ENCODE measurements around the gene MRPL43. TPM values are rescaled to one million over a fixed set of nuclear protein-coding genes. Genes with fewer than 3 reads are reported as not detected.

Gene MRPL43
- total and polyA plus RNA-seq, 4 donors = 30.5 to 76.0 (median 57.8) TPM

- TF ChIP-seq, protein P1, sequence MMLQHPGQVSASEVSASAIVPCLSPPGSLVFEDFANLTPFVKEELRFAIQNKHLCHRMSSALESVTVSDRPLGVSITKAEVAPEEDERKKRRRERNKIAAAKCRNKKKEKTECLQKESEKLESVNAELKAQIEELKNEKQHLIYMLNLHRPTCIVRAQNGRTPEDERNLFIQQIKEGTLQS (IDR thresholded peaks at IDR 0.05) = no peak
- TF ChIP-seq RXRA (IDR thresholded peaks at IDR 0.05) (no peak), FOXA2 (IDR thresholded peaks at IDR 0.05) (no peak), ZBTB33 (IDR thresholded peaks at IDR 0.05) (no peak), TAF1 (conservative IDR thresholded peaks at IDR 0.05) (no peak)
- TF ChIP-seq, protein P2, sequence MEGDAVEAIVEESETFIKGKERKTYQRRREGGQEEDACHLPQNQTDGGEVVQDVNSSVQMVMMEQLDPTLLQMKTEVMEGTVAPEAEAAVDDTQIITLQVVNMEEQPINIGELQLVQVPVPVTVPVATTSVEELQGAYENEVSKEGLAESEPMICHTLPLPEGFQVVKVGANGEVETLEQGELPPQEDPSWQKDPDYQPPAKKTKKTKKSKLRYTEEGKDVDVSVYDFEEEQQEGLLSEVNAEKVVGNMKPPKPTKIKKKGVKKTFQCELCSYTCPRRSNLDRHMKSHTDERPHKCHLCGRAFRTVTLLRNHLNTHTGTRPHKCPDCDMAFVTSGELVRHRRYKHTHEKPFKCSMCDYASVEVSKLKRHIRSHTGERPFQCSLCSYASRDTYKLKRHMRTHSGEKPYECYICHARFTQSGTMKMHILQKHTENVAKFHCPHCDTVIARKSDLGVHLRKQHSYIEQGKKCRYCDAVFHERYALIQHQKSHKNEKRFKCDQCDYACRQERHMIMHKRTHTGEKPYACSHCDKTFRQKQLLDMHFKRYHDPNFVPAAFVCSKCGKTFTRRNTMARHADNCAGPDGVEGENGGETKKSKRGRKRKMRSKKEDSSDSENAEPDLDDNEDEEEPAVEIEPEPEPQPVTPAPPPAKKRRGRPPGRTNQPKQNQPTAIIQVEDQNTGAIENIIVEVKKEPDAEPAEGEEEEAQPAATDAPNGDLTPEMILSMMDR (IDR thresholded peaks at IDR 0.05; ENCODE audit: low read depth, low read length, missing input control) = no peak
- TF ChIP-seq, protein P3, sequence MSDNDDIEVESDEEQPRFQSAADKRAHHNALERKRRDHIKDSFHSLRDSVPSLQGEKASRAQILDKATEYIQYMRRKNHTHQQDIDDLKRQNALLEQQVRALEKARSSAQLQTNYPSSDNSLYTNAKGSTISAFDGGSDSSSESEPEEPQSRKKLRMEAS (IDR thresholded peaks at IDR 0.05) = no peak
- Histone ChIP-seq H3K4me1 (ENCODE audit: control insufficient read depth in 4 of 4, insufficient read depth in 4 of 4, low read length in 3 of 4) (peaks cover 3 to 27% (median 24%) of the 10 kb centered on the region in 4 donors), H3K9me3 (ENCODE audit: control insufficient read depth in 4 of 4, low read length in 3 of 4) (no peaks in the 10 kb centered on the region), H3K9ac (ENCODE audit: low read depth in 1 of 2, low read length in 2 of 2) (no peak overlapping the region), H3K36me3 (ENCODE audit: control insufficient read depth in 4 of 4, insufficient read depth in 3 of 4, low read depth in 1 of 4, low read length in 3 of 4) (peaks cover 6 to 41% (median 24%) of the 10 kb centered on the region in 4 donors), H3K4me3 (ENCODE audit: low read depth in 1 of 3, low read length in 3 of 3) (no peak overlapping the region), H3K27me3 (ENCODE audit: control insufficient read depth in 4 of 4, insufficient read depth in 4 of 4, low read length in 3 of 4) (no peaks in the 10 kb centered on the region), H3K27ac (ENCODE audit: low read depth in 1 of 2, low read length in 2 of 2) (no peak overlapping the region)
- 96% methylated on average over 24 of the region's 24 CpGs for WGBS
- DNase-seq (ENCODE audit: low spot score) = no peak
Observed at GRCh38 chr10:100982916-100983830, 4.1 kb downstream of the MRPL43 start.

- H3K9ac ChIP-seq (ENCODE audit: low read depth in 1 of 2, low read length in 2 of 2) = no peak overlapping the region
- TF ChIP-seq HNF4G (IDR thresholded peaks at IDR 0.05) (no peak), GABPA (IDR thresholded peaks at IDR 0.05 in 1 of 2, conservative IDR thresholded peaks at IDR 0.05 in 1 of 2) (no peak), REST (IDR thresholded peaks at IDR 0.05) (no peak), ZBTB33 (IDR thresholded peaks at IDR 0.05) (no peak), YY1 (IDR thresholded peaks at IDR 0.05) (no peak), SP1 (IDR thresholded peaks at IDR 0.05) (no peak), RXRA (IDR thresholded peaks at IDR 0.05) (no peak), FOXA2 (IDR thresholded peaks at IDR 0.05) (no peak), TAF1 (conservative IDR thresholded peaks at IDR 0.05) (no peak), HNF4A (conservative IDR thresholded peaks at IDR 0.05) (no peak), JUND (IDR thresholded peaks at IDR 0.05) (no peak), FOXA1 (IDR thresholded peaks at IDR 0.05) (no peak)
- TF ChIP-seq, protein P1 (IDR thresholded peaks at IDR 0.05) = no peak
- TF ChIP-seq, protein P2 (IDR thresholded peaks at IDR 0.05; ENCODE audit: low read depth, low read length, missing input control) = no peak
- TF ChIP-seq, protein P3 (IDR thresholded peaks at IDR 0.05) = no peak
- no peaks in the 10 kb centered on the region for H3K27me3 ChIP-seq (ENCODE audit: control insufficient read depth in 4 of 4, insufficient read depth in 4 of 4, low read length in 3 of 4)
- H3K9me3 ChIP-seq (ENCODE audit: control insufficient read depth in 4 of 4, low read length in 3 of 4) = no peaks in the 10 kb centered on the region
- no peak for DNase-seq (ENCODE audit: low spot score)
- H3K4me1 ChIP-seq (ENCODE audit: control insufficient read depth in 4 of 4, insufficient read depth in 4 of 4, low read length in 3 of 4) = peaks cover 0 to 14% (median 10%) of the 10 kb centered on the region in 4 donors
- 90% methylated on average over 5 of the region's 5 CpGs for WGBS
- H3K4me3 ChIP-seq (ENCODE audit: low read depth in 1 of 3, low read length in 3 of 3) = no peak overlapping the region
- peaks cover 6 to 55% (median 27%) of the 10 kb centered on the region in 4 donors for H3K36me3 ChIP-seq (ENCODE audit: control insufficient read depth in 4 of 4, insufficient read depth in 3 of 4, low read depth in 1 of 4, low read length in 3 of 4)
- H3K27ac ChIP-seq (ENCODE audit: low read depth in 1 of 2, low read length in 2 of 2) = no peak overlapping the region
Observed at GRCh38 chr10:100981178-100981772, 6.0 kb downstream of the MRPL43 start.
